Ovary (tissue), 3 donors: ENCODE measurements around the gene AP1S2.

ENCODE experiments used
- EP300 ChIP-seq: sonication (generic); formaldehyde crosslinking; IDR thresholded peaks from one replicate; pipeline ENCODE4 v1.6.1; 2017; ENCODE audit warnings: antibody characterized with exemption
- POLR2A ChIP-seq: fragments of 450-650 bp; IDR thresholded peaks from one replicate; pipeline ENCODE4 v1.6.1; 2017; ENCODE audit warnings: antibody characterized with exemption, mild to moderate bottlenecking, moderate library complexity
- TF ChIP-seq, protein P1 (sequence below), 3 donors: fragments of 450-650 bp in 2 of 3; fragments of 200-600 bp in 1 of 3; IDR thresholded peaks; one replicate each; pipeline versions ENCODE4 v1.5.1 to v1.8.0; 2016 to 2022; ENCODE audit warnings: antibody characterized with exemption in 3 of 3, mild to moderate bottlenecking in 1 of 3
- donor health status: DM: no; HTN: no; CAD: no.

DNA sequence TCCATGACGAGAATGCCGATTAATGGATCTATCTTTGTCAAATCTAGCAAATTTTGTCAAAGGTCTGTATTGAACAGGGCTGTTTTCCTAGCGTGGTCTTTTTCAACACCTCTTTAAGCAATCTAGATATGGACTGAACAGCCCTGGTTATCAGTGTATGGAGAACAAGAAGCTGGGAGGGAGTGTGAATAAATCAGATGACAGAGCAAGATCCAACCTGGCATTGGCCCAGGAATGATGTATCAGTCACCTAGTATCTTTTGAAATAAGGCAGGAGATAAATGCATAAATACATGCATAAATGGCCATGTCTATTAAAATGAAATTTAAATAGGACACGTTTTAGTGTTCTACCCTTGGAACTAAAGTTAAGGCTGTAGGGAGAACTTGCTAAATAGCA is 15.7 kb upstream of the AP1S2 start:
- TF ChIP-seq, protein P1, sequence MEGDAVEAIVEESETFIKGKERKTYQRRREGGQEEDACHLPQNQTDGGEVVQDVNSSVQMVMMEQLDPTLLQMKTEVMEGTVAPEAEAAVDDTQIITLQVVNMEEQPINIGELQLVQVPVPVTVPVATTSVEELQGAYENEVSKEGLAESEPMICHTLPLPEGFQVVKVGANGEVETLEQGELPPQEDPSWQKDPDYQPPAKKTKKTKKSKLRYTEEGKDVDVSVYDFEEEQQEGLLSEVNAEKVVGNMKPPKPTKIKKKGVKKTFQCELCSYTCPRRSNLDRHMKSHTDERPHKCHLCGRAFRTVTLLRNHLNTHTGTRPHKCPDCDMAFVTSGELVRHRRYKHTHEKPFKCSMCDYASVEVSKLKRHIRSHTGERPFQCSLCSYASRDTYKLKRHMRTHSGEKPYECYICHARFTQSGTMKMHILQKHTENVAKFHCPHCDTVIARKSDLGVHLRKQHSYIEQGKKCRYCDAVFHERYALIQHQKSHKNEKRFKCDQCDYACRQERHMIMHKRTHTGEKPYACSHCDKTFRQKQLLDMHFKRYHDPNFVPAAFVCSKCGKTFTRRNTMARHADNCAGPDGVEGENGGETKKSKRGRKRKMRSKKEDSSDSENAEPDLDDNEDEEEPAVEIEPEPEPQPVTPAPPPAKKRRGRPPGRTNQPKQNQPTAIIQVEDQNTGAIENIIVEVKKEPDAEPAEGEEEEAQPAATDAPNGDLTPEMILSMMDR (IDR thresholded peaks at IDR 0.05), result no peak
- TF ChIP-seq POLR2A, result no peak
- TF ChIP-seq EP300, result no peak
